Neural cell (in vitro differentiated cells): ENCODE measurements around the gene UBXN1. TPM values are rescaled to one million over a fixed set of nuclear protein-coding genes. Genes with fewer than 3 reads are reported as not detected.
A peak's percentile ranks its signal among the peaks of the same experiment; 100 is the strongest.

ENCODE experiments used
- H2AFZ ChIP-seq: fragments of 200-600, 300-800 bp; sonication (generic), shearing (Covaris generic); 2 replicates; pipeline ENCODE4 v1.6.0; 2014; ENCODE audit warnings: low read depth, mild to moderate bottlenecking, antibody characterized with exemption, low read length, moderate library complexity
- H3F3A ChIP-seq: fragments of 200-600 bp; shearing (Covaris generic); 2 replicates; pipeline ENCODE4 v1.6.1; 2016; ENCODE audit warnings: mild to moderate bottlenecking, moderate library complexity, mixed read lengths, antibody characterized with exemption, low read length; ENCODE audit not compliant: insufficient read depth, poor library complexity, severe bottlenecking
- H3K27ac ChIP-seq: fragments of 200-600, 300-800 bp; sonication (generic), shearing (Covaris generic); 2 replicates; pipeline ENCODE4 v1.5.1; 2014; ENCODE audit warnings: mild to moderate bottlenecking, low read length, moderate library complexity
- H3K27me3 ChIP-seq: fragments of 300-800, 200-600 bp; sonication (generic), shearing (Covaris generic); 2 replicates; pipeline ENCODE4 v1.6.0; 2014; ENCODE audit warnings: mild to moderate bottlenecking, low read depth, low read length, moderate library complexity; ENCODE audit not compliant: insufficient read depth
- H3K36me3 ChIP-seq: fragments of 300-800, 200-600 bp; sonication (generic), shearing (Covaris generic); 2 replicates; pipeline ENCODE4 v1.5.1; 2014; ENCODE audit warnings: mild to moderate bottlenecking, antibody characterized with exemption, low read length, moderate library complexity; ENCODE audit not compliant: insufficient read depth
- H3K4me2 ChIP-seq: fragments of 300-800, 200-600 bp; sonication (generic), shearing (Covaris generic); 2 replicates; pipeline ENCODE4 v1.6.0; 2014; ENCODE audit warnings: mild to moderate bottlenecking, low read length
- H3K4me3 ChIP-seq: fragments of 300-800, 200-600 bp; sonication (generic), shearing (Covaris generic); 2 replicates; pipeline ENCODE4 v1.5.1; 2014; ENCODE audit warnings: mild to moderate bottlenecking, low read length, moderate library complexity
- H3K79me2 ChIP-seq: fragments of 200-600 bp; shearing (Covaris generic); replicated peaks from 2 replicates; pipeline ENCODE4 v1.6.0; 2014; ENCODE audit warnings: mild to moderate bottlenecking, low read length, moderate library complexity; ENCODE audit not compliant: insufficient read depth
- H3K9ac ChIP-seq: fragments of 300-800, 200-600 bp; sonication (generic), shearing (Covaris generic); 2 replicates; pipeline ENCODE4 v1.6.1; 2016; ENCODE audit warnings: mild to moderate bottlenecking, low read length, mixed read lengths
- H3K9me2 ChIP-seq: fragments of 200-600 bp; shearing (Covaris generic); 2 replicates; pipeline ENCODE4 v1.6.1; 2016; ENCODE audit warnings: mild to moderate bottlenecking, low read length, mixed read lengths; ENCODE audit not compliant: insufficient read depth
- H3K9me3 ChIP-seq: fragments of 200-600, 300-800 bp; sonication (generic), shearing (Covaris generic); 2 replicates; pipeline ENCODE4 v1.6.1; 2016; ENCODE audit warnings: mild to moderate bottlenecking, mixed run types, low read length, moderate library complexity, mixed read lengths
- H4K20me1 ChIP-seq: fragments of 200-600 bp; shearing (Covaris generic); 2 replicates; pipeline ENCODE4 v1.6.1; 2016; ENCODE audit warnings: mild to moderate bottlenecking, mixed run types; ENCODE audit not compliant: insufficient read depth
- EP300 ChIP-seq: fragments of 450-650 bp; conservative IDR thresholded peaks from 2 replicates; pipeline ENCODE4 v1.6.1; 2014; ENCODE audit warnings: antibody characterized with exemption, mild to moderate bottlenecking, moderate library complexity; ENCODE audit not compliant: poor library complexity, severe bottlenecking
- EZH2 ChIP-seq: fragments of 200-600, 300-800 bp; shearing (Covaris generic), sonication (generic); IDR thresholded peaks from 2 replicates; pipeline ENCODE4 v1.6.1; 2014; ENCODE audit warnings: antibody characterized with exemption, low read length, borderline replicate concordance, mild to moderate bottlenecking; ENCODE audit not compliant: insufficient read depth, poor library complexity, severe bottlenecking
- MXI1 ChIP-seq: fragments of 450-650 bp; conservative IDR thresholded peaks from 2 replicates; pipeline ENCODE4 v1.6.1; 2014; ENCODE audit warnings: antibody characterized with exemption, mild to moderate bottlenecking; ENCODE audit not compliant: poor library complexity, severe bottlenecking
- POLR2AphosphoS5 ChIP-seq: IDR thresholded peaks from 2 replicates; pipeline ENCODE4 v1.6.1; 2012
- RAD21 ChIP-seq: fragments of 450-650 bp; conservative IDR thresholded peaks from 2 replicates; pipeline ENCODE4 v1.6.1; 2014; ENCODE audit warnings: antibody characterized with exemption, mild to moderate bottlenecking, moderate library complexity
- SMC3 ChIP-seq: fragments of 450-650 bp; conservative IDR thresholded peaks from 2 replicates; pipeline ENCODE4 v1.6.1; 2014; ENCODE audit warnings: antibody characterized with exemption, mild to moderate bottlenecking, moderate library complexity; ENCODE audit not compliant: poor library complexity
- TAF1 ChIP-seq: IDR thresholded peaks from 2 replicates; pipeline ENCODE4 v1.6.1; 2012; ENCODE audit warnings: low read depth
- polyA plus RNA-seq: library from polyadenylated mRNA; depleted of rRNA; stranded (reverse); fragments of >200 nt; gene quantifications from 2 replicates; pipeline ENCODE4 v1.2.3, GENCODE V29; 2014
- TF ChIP-seq, protein P1 (sequence below): fragments of 450-650 bp; IDR thresholded peaks from 2 replicates; pipeline ENCODE4 v1.5.1; 2014; ENCODE audit warnings: antibody characterized with exemption, mild to moderate bottlenecking, moderate library complexity; ENCODE audit not compliant: poor library complexity, severe bottlenecking
- TF ChIP-seq, protein P2 (sequence below): IDR thresholded peaks from 2 replicates; pipeline ENCODE4 v1.6.1; 2012; ENCODE audit warnings: borderline replicate concordance

UBXN1 gene
- polyA plus RNA-seq, 1 donor from 2014 or later: 209 TPM

DNA sequence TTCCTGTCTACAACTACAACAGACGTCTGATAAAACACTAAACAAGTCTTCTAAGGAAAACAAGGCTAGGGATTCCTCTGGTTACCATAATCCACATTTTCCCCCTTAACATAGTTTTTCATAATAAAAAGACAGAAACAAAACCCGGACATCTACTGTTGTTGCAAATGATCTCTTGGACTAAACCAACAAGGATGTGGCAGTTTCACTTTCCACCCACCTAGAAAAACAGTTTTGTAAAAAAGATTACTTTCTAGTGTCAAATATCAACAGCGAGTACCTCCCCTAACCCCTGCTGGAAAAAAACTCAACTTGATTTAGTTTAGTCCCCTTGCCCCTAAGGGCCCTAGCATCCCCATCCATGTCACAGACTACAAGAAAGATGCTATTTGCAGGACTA, 34.0 kb upstream of the UBXN1 start:
- Histone ChIP-seq H3K9ac (no peak overlapping the region), H3K27me3 (no peaks in the 10 kb centered on the region), H3K9me2 (no peaks in the 10 kb centered on the region), H3K79me2 (peaks cover 14% of the 10 kb centered on the region), H3F3A (peaks cover 3% of the 10 kb centered on the region), H3K36me3 (peaks cover 11% of the 10 kb centered on the region), H4K20me1 (no peaks in the 10 kb centered on the region), H2AFZ (no peak overlapping the region), H3K4me2 (no peak overlapping the region), H3K9me3 (no peaks in the 10 kb centered on the region), H3K27ac (no peak overlapping the region), H3K4me3 (no peak overlapping the region)
- TF ChIP-seq TAF1 (no peak), MXI1 (no peak), EP300 (no peak), EZH2 (no peak)
- TF ChIP-seq, protein P1, sequence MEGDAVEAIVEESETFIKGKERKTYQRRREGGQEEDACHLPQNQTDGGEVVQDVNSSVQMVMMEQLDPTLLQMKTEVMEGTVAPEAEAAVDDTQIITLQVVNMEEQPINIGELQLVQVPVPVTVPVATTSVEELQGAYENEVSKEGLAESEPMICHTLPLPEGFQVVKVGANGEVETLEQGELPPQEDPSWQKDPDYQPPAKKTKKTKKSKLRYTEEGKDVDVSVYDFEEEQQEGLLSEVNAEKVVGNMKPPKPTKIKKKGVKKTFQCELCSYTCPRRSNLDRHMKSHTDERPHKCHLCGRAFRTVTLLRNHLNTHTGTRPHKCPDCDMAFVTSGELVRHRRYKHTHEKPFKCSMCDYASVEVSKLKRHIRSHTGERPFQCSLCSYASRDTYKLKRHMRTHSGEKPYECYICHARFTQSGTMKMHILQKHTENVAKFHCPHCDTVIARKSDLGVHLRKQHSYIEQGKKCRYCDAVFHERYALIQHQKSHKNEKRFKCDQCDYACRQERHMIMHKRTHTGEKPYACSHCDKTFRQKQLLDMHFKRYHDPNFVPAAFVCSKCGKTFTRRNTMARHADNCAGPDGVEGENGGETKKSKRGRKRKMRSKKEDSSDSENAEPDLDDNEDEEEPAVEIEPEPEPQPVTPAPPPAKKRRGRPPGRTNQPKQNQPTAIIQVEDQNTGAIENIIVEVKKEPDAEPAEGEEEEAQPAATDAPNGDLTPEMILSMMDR: no peak

DNA sequence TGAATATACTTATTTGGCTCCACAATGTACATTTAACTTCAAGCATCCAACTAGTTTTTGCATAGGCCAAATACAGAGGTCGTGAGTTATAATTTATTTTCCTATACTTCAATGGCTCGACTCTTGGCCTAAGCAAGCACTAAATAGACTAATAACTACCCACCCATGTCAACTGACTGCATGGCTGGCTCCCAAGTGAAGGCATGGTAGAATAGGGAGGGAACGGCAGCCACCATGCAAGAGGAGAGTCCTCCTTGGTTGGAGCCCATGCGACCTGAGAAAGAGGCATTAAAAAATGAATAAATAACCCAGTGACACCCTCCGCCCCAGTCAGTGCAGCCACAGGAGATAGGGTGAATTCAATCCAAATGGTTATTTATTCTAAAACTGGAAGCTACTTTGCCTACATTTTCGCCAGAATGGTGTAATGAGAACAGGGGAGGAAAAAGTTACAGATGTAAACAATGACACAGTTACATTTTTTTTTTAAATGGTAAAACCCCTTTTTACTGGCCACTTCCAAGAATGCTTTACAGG, 33.5 kb upstream of the UBXN1 start:
- H3F3A ChIP-seq: peaks cover 6% of the 10 kb centered on the region
- H3K4me3 ChIP-seq: no peak overlapping the region
- peaks cover 18% of the 10 kb centered on the region for H3K79me2 ChIP-seq
- no peak overlapping the region for H3K4me2 ChIP-seq
- no peaks in the 10 kb centered on the region for H4K20me1 ChIP-seq
- H2AFZ ChIP-seq: no peak overlapping the region
- no peaks in the 10 kb centered on the region for H3K9me3 ChIP-seq
- no peaks in the 10 kb centered on the region for H3K27me3 ChIP-seq
- H3K27ac ChIP-seq: no peak overlapping the region
- H3K36me3 ChIP-seq: peaks cover 11% of the 10 kb centered on the region
- H3K9ac ChIP-seq: no peak overlapping the region
- no peaks in the 10 kb centered on the region for H3K9me2 ChIP-seq
- TF ChIP-seq, protein P2, sequence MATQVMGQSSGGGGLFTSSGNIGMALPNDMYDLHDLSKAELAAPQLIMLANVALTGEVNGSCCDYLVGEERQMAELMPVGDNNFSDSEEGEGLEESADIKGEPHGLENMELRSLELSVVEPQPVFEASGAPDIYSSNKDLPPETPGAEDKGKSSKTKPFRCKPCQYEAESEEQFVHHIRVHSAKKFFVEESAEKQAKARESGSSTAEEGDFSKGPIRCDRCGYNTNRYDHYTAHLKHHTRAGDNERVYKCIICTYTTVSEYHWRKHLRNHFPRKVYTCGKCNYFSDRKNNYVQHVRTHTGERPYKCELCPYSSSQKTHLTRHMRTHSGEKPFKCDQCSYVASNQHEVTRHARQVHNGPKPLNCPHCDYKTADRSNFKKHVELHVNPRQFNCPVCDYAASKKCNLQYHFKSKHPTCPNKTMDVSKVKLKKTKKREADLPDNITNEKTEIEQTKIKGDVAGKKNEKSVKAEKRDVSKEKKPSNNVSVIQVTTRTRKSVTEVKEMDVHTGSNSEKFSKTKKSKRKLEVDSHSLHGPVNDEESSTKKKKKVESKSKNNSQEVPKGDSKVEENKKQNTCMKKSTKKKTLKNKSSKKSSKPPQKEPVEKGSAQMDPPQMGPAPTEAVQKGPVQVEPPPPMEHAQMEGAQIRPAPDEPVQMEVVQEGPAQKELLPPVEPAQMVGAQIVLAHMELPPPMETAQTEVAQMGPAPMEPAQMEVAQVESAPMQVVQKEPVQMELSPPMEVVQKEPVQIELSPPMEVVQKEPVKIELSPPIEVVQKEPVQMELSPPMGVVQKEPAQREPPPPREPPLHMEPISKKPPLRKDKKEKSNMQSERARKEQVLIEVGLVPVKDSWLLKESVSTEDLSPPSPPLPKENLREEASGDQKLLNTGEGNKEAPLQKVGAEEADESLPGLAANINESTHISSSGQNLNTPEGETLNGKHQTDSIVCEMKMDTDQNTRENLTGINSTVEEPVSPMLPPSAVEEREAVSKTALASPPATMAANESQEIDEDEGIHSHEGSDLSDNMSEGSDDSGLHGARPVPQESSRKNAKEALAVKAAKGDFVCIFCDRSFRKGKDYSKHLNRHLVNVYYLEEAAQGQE: no peak

DNA sequence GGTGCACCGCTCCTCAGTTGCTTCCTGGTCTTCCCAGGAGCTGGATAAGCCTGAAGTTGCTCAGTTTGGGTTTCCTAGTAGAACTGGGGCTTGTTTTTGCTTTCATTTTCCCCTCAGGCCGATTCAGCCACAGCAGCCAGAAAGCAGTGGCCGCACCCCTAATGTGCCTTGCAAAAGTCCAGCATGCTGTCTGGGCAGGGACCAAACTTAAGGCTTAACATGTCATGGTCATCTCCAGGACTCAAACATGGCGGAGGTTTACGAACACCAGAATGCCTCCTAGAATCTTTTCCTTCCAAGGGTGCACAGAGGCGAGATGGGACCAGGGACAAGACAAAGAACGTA, 31.1 kb upstream of the UBXN1 start:
- peak overlapping the region; percentile 96 for H3K27ac ChIP-seq
- no peaks in the 10 kb centered on the region for H3K27me3 ChIP-seq
- peak overlapping the region; percentile 99 for H3K9ac ChIP-seq
- no peaks in the 10 kb centered on the region for H3K9me3 ChIP-seq
- H3K79me2 ChIP-seq: peaks cover 35% of the 10 kb centered on the region
- no peaks in the 10 kb centered on the region for H4K20me1 ChIP-seq
- peak overlapping the region; percentile 75 for H3K4me3 ChIP-seq
- H2AFZ ChIP-seq: peak overlapping the region; percentile 71
- no peaks in the 10 kb centered on the region for H3K9me2 ChIP-seq
- H3K36me3 ChIP-seq: peaks cover 11% of the 10 kb centered on the region
- TF ChIP-seq, protein P2: no peak
- TF ChIP-seq TAF1 (no peak), MXI1 (no peak), SMC3 (no peak), EP300 (no peak), EZH2 (no peak), POLR2AphosphoS5 (no peak), RAD21 (no peak)
- TF ChIP-seq, protein P1: no peak
- peak overlapping the region; percentile 94 for H3K4me2 ChIP-seq
- H3F3A ChIP-seq: peaks cover 6% of the 10 kb centered on the region
